Measurements from ENCODE around the gene ARMH2.

ARMH2 gene

DNA sequence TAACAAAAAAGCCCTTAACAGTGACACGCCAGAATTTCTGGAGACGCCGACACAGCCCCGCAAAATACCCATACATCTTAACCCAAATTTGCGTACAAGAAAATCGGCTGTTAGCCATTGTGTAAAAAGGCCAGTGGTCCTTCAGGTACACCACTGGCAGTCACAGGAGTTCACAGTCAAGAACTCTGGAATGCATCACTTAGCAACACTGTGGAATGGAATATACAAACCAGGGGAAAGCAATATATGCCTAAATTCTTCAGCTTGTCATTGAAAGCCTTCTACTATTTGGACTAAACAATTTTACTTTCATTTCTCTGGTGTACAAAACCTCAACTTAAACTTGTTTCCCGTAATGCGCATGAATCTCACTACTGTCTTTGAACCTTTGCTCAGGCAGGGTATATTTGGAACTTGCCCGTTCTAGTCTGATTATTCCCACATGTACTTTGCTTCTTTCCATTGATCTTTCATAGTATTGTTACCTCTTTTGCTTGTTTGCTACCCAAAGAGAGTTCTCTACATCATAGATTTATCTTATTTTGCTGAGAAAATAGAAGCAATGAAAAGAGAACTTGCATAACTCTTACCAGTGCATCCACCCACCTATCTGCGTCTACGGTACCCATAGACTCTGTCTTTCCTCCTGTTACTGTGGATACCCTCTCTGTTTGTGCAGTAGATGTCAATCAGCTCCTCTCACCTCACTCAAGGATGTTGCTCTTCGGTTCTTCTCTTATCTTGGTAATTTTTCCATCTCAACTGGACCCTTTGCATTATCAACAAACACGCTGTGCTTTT lies at the start of gene ARMH2:
Gene ARMH2 (minus strand): TSS at position 178 of the 801 bp plus-strand sequence. CDS start 60 bp downstream, at position 118.
- no peak for DNase-seq

DNA sequence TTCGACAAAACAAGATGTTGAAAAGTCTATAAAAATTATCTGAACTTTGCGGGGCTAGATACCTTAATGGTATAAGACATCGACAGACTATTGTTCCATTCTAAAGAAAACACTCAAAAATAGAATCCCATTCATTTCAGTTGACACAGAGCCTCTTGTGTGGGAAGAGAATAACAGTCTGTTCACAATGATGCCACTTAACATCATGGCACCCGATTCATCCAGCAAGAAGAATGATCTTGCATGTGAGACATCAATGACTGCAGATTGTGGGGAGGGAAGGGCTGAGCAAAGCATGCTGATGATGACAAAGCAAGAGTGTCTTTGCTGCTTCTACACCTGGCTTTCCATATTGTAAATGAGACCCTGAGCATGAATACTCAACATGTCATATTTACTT lies 49.7 kb upstream of the ARMH2 start:
- DNase-seq = no peak

DNA sequence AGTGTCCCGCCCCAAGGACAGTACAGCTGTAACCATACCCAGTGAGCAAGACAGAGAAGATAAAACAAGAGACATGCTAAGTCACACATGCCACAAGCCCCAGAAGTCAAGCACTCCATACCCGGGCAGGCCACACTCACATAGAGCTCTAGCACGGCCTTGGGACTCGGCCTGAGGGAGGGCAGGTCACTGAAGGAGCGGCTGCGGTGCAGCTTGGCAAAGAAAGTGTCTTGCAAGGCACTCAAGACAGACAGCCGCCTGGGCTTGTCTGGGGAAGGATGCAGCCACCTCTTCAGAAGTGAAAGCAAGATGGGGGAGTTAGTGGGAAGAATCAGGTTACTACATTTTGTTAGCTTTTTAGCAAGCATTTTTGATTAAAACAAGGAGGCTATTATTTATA lies 48.7 kb upstream of the ARMH2 start:
- no peak for DNase-seq

GRCh38 chr6:24845578-24845977 lies 46.9 kb upstream of the ARMH2 start:
- DNase-seq = no peak

- DNase-seq = no peak
Observed at GRCh38 chr6:24844903-24845302, 46.2 kb upstream of the ARMH2 start.

- DNase-seq = no peak
Observed at GRCh38 chr6:24844061-24844460, 45.3 kb upstream of the ARMH2 start.

DNA sequence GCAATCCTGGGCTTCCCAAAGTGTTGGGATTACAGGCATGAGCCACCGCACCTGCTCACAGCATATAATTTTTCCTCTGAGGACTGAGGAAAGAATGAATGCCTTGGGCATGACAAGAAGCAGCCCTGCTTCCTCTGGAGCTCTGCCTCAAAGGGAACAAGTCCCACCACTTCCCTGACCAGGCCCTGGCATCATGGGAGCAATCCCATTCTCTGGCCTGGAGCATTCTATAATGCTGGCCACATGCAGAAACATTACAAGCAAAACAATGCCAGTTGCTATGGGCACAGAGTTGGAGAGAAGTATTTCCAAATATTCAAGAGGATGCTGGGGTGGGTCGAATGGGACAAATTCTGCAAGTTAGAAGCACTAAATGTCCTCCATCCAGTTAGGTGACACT lies 41.5 kb upstream of the ARMH2 start:
- no peak for DNase-seq

DNA sequence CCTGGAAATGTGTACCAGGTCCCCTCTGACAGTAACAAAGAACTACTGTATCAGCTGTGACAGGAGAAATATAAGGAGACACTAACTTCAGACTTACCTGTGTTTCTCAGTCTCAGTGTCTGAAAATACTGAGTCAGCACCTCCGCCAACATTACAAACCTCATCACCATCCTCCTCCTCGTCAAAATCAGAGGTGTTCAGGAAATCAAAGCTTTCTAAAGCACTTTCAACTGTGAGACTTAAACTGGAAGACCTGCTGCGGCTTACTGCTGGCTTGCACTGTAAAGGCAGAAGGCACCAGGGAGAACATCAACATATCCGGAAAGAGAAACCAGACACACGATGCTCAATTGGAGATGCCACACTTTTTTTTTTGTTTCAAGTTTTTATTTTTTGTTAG lies 40.3 kb upstream of the ARMH2 start:
- DNase-seq = no peak

GRCh38 chr6:24838081-24838480 lies 39.4 kb upstream of the ARMH2 start:
- no peak for DNase-seq

GRCh38 chr6:24836109-24836508 lies 37.4 kb upstream of the ARMH2 start:
- DNase-seq = no peak

- no peak for DNase-seq
Observed at GRCh38 chr6:24833711-24834386, 35.1 kb upstream of the ARMH2 start.

GRCh38 chr6:24832794-24833193 lies 34.1 kb upstream of the ARMH2 start:
- DNase-seq = no peak

DNA sequence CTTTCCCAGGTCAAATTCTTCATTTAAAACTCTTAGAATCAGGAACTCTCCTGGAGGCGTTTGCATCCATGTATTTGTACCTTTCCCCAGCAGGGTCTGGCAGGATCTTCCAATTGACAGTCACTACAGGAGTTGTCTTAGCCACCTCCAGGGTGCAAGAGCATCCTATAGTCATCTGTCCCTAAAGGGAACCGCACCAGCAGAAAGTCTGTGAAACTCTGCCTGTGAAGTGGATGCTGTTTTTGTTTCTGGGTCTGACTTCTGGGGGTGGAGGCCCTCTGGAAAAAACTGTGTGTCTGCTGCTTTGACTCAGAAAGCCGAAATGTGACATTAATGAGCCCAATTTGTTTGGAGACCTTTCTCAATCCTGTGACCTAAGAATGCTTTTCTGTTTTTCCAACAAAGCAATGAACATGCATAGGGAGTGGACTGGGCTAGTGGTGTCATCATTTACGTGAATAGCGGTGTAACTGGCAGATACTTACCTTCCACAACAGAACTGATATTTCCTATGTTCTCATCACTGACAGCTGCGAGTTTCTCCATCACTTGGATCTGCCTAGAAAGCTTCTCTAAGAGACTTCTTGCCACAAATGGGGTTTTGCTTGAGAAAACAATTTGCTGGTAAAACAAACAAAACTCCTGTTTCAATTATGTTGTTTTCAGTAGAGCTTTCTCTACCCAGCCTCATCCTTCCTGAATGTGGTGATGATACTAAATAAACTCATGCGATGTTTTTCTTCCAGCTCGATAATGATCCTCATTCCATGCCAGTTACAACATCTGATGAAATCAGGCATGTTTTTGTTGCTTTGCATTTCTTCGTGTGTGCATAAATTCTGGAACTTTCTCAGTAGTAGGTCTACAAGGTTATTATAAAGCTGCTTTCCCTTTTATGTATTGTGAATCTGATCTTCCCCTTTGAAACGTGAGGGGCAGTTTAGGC lies 33.3 kb upstream of the ARMH2 start:
- no peak for DNase-seq

DNA sequence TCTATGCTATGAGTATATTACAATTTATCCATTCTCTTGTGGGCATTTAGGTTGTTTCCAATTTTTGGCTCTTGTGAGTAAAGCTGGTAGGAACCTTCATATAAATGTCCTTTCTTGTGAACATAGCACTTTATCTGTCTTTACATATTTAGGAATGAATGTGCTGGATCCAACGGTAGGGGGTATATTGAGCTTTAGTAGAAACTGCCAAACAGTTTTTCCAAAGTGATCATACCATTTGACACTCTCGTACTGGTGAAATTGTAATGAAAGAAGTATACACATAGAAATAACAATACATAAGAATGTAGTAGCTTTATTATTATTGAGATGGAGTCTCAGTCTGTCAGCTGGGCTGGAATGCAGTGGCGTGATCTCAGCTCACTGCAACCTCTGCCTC lies 30.9 kb upstream of the ARMH2 start:
- DNase-seq = no peak

DNA sequence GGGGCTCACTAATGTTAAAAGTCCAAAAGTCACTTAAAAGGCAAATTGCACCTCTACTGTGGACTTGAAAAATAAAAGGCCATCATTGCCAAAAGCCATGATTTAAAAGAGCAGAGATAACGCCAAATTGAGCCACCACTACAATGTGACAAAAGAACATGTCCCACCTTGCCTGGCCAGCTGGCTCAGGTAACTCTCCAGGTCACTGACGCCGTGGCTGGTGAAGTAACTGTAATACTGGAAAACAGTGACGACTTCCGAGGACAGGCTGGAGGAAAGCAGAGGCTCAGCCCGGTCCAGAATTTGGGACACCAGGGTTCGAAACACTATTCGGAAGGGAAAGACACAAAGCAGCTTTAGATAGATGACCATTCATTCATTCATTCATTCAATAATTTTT lies 29.3 kb upstream of the ARMH2 start:
- DNase-seq = no peak

DNA sequence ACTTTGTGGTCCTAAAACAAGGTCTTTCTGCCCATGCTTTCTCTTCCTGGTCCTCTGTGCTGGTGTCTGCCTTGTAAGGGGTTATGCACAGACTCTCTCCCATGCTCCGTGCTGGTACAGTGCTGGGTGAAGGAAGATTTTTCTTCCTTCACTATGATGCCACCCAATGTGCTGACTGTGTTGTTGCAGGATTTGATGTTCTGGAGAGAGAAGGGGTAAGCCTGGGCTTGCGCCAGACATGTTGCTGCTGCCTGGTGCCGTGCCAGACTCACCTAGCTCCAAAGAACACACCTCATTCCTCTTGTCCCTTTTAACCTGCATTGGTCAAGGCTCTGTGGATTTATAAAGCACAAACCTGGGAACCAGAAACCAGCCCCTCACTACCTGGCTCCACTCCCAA lies 28.4 kb upstream of the ARMH2 start:
- no peak for DNase-seq

DNA sequence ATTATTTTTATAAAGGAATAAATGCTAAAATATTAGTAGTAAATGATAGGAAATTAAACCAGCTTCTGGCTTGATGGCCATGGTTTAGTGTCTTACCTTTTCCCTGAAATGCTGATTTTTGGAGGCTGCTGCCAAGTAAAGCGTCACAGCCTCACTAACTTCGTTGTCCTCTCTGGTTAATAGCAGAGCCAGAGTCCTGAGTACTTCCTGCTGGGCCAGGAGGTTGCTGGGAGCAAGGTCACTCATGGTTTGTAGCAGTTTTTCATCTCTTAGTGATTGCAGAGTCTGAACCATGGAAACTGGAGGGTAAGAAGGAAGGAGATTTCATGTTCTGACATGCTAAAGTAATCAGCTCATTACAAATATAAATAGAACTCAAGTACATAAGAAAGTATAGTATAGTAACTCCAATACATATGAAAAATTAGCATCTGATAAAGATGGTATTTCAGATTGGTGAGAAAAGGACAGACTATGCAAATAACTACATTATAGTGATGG lies 26.5 kb upstream of the ARMH2 start:
- no peak for DNase-seq

- no peak for DNase-seq
Observed at GRCh38 chr6:24824142-24824938, 25.6 kb upstream of the ARMH2 start.

- DNase-seq = no peak
Observed at GRCh38 chr6:24823185-24823584, 24.5 kb upstream of the ARMH2 start.

DNA sequence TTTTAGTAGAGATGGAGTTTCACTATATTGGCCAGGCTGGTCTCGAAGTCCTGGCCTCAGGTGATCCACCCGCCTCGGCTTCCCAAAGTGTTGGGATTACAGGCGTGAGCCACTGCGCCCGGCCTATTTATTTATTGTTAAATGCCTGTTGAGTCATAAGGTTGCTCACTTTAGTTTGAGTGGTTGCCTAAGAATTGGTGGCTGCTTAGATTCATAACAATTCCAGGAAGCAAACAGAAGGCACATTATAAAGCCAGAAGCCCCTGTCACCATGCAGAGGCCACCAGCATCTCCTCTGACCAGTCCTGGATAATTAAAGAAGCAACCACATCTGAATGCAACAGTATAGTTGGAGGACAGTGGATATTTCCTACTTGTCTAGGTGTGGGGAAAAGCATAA lies 24.0 kb upstream of the ARMH2 start:
- no peak for DNase-seq

- DNase-seq = no peak
Observed at GRCh38 chr6:24821860-24822444, 23.2 kb upstream of the ARMH2 start.

DNA sequence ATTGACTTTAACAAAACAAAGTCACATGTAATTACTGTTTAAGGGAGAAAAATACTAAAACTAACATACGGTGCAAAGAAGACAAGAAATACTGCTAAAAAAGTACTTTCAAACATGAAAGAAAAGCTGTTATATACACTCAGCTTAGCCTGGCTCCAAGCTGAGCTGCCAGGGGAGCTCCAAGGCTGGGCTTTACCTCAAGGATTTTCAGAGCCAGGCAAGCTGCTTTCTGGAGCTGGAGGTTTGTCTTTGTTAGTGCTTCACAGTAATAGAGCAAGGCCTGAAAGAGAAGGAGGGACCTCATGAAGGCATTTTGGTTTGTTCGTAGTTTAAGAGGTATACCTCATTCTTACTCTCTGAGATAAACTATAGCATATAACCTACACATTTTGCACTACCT lies 19.6 kb upstream of the ARMH2 start:
- DNase-seq = no peak
